Sigmoid colon (tissue), 4 donors: ENCODE measurements around the gene SLC35G3.

Source experiments
- EP300 ChIP-seq, 4 donors: sonication (generic); formaldehyde crosslinking; IDR thresholded peaks; one replicate each; pipeline ENCODE4 v1.6.1; 2017; ENCODE audit warnings: antibody characterized with exemption in 4 of 4
- POLR2A ChIP-seq, 2 donors: fragments of 450-650 bp; IDR thresholded peaks; one replicate each; pipeline ENCODE4 v1.6.1; 2016; ENCODE audit warnings: antibody characterized with exemption in 2 of 2, mild to moderate bottlenecking in 2 of 2, moderate library complexity in 2 of 2
- POLR2AphosphoS5 ChIP-seq, 4 donors: sonication (generic); formaldehyde crosslinking; IDR thresholded peaks; one replicate each; pipeline ENCODE4 v1.6.1; 2017; ENCODE audit warnings: antibody characterized with exemption in 4 of 4
- TF ChIP-seq, protein P1 (sequence below), 4 experiments: fragments of 450-650 bp in 3 of 4; fragments of 200-600 bp in 1 of 4; IDR thresholded peaks; one replicate each; pipeline ENCODE4 v1.5.1; 2016 to 2019; ENCODE audit warnings: antibody characterized with exemption in 4 of 4, mild to moderate bottlenecking in 3 of 4, moderate library complexity in 2 of 4

DNA sequence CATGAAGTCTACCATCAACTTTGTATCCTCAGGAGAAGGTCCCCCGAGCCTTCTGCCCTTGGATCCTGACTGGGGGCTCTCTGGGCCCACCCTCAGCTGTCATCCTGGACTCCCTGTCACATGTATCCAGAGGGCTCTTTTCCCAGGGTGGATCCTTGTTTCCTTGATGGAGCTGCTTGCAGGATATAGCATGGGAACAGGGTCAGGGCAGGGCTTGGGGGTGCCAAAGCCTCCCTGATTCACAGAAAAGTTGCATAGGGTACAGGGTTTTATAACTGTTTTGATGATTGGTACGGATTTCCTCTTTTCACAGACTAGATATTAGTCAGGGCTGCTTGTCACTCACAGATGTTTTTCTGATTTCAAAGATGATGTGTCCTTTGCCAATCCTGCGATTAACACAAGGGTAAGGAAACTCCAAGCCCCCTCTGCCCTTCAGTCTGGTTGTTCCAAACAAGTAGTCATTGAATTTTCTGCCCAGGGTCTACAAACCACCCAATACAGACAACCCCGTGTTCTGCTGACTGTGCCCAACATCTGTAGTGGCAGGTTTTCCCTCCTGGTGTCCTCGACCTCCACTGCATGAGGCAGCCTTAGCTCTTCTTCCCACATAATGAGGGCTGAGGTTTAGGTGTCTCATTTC lies 20.6 kb upstream of the SLC35G3 start:
- TF ChIP-seq, protein P1, sequence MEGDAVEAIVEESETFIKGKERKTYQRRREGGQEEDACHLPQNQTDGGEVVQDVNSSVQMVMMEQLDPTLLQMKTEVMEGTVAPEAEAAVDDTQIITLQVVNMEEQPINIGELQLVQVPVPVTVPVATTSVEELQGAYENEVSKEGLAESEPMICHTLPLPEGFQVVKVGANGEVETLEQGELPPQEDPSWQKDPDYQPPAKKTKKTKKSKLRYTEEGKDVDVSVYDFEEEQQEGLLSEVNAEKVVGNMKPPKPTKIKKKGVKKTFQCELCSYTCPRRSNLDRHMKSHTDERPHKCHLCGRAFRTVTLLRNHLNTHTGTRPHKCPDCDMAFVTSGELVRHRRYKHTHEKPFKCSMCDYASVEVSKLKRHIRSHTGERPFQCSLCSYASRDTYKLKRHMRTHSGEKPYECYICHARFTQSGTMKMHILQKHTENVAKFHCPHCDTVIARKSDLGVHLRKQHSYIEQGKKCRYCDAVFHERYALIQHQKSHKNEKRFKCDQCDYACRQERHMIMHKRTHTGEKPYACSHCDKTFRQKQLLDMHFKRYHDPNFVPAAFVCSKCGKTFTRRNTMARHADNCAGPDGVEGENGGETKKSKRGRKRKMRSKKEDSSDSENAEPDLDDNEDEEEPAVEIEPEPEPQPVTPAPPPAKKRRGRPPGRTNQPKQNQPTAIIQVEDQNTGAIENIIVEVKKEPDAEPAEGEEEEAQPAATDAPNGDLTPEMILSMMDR (IDR thresholded peaks at IDR 0.05) = no peak
- no peak for TF ChIP-seq POLR2A (IDR thresholded peaks at IDR 0.05)
- no peak for TF ChIP-seq POLR2AphosphoS5 (IDR thresholded peaks at IDR 0.05)
- TF ChIP-seq EP300 (IDR thresholded peaks at IDR 0.05) = no peak
